K562 (cell line): Measurements from ENCODE around the gene FIZ1. TPM values are rescaled to one million over a fixed set of nuclear protein-coding genes. Genes with fewer than 3 reads are reported as not detected.

Experiments used
- ATAC-seq: fragments of 200-7000 bp; cut with Tn5 transposase; 3 replicates; pipeline ENCODE4 v1.9.1; 2020; ENCODE audit warnings: moderate library complexity
- BruUV-seq: library from RNA; stranded (reverse); fragments of 400-500 nt; replicated peaks from 2 replicates; lab custom pipeline; 2021; lab: Mats Ljungman, UMichigan
- CTCF ChIA-PET: fragments of 300-600 bp; formaldehyde crosslinking; extraction: SDS; loops from one replicate; lab custom pipeline; 2021; ENCODE audit warnings: low intra/inter-chr PET ratio; lab: Yijun Ruan, JAX
- POLR2A ChIA-PET: fragments of 300-600, 350-650 bp; sonication (Branson Sonifier 250); formaldehyde crosslinking; extraction: SDS; loops from one replicate; lab custom pipeline; 2021; ENCODE audit warnings: antibody characterized with exemption, inconsistent platforms; lab: Yijun Ruan, JAX
- DNase-seq, 4 experiments: peaks; one replicate each; pipeline versions ENCODE4 v3.0.0 to v3.0.0-alpha.2; 2011 to 2018; ENCODE audit warnings: low spot score in 3 of 4, mixed read lengths in 3 of 4; ENCODE audit errors: extremely low read depth in 1 of 4
- FAIRE-seq: peaks from 2 replicates; lab custom pipeline; 2011; peaks lifted over from hg19 to GRCh38; lab: Jason Lieb, UNC
- H2AFZ ChIP-seq: 2 replicates; pipeline ENCODE4 v1.6.0; 2011; ENCODE audit warnings: low read depth, low read length, control low read depth, inconsistent platforms
- H3K27ac ChIP-seq: fragments of 200-600 bp; 3 replicates; pipeline ENCODE4 v1.8.0; 2011; ENCODE audit warnings: low read depth, mild to moderate bottlenecking, control low read depth, inconsistent platforms, low read length, moderate library complexity, mixed read lengths; ENCODE audit errors: extremely low read depth
- H3K27me3 ChIP-seq, 2 experiments: fragments of 300-600 bp in 1 of 2; 2 replicates in 1 of 2; 3 replicates in 1 of 2; pipeline versions ENCODE4 v1.6.0 to v1.8.0; 2011; ENCODE audit warnings: inconsistent platforms in 2 of 2, low read length in 2 of 2, mild to moderate bottlenecking in 1 of 2, mixed read lengths in 1 of 2, moderate library complexity in 1 of 2; ENCODE audit not compliant: control insufficient read depth in 2 of 2, insufficient read depth in 2 of 2
- H3K36me3 ChIP-seq: fragments of 300-600 bp; 3 replicates; pipeline ENCODE4 v1.8.0; 2011; ENCODE audit warnings: mild to moderate bottlenecking, low read length, inconsistent platforms; ENCODE audit not compliant: control insufficient read depth, insufficient read depth
- H3K4me1 ChIP-seq, 2 experiments: fragments of 200-600 bp in 1 of 2; replicated peaks in 1 of 2; 2 replicates in 1 of 2; 3 replicates in 1 of 2; pipeline versions ENCODE4 v1.5.1 to v1.8.0; 2011; ENCODE audit warnings: inconsistent platforms in 2 of 2, low read length in 2 of 2, mild to moderate bottlenecking in 1 of 2, mixed read lengths in 1 of 2, moderate library complexity in 1 of 2; ENCODE audit not compliant: control insufficient read depth in 2 of 2, insufficient read depth in 2 of 2
- H3K4me2 ChIP-seq: 2 replicates; pipeline ENCODE4 v1.6.1; 2011; ENCODE audit warnings: low read length, control low read depth, inconsistent platforms, mixed read lengths; ENCODE audit not compliant: insufficient read depth
- H3K4me3 ChIP-seq: fragments of 200-600 bp; sonication (generic), shearing (Covaris generic); 2 replicates; pipeline ENCODE4 v1.5.1; 2016; ENCODE audit warnings: control low read depth, inconsistent platforms
- H3K79me2 ChIP-seq: fragments of 200-600 bp; 3 replicates; pipeline ENCODE4 v1.8.0; 2011; ENCODE audit warnings: low read length, inconsistent platforms; ENCODE audit not compliant: control insufficient read depth, insufficient read depth
- H3K9ac ChIP-seq, 2 experiments: 2 replicates each; pipeline versions ENCODE4 v1.6.0 to v1.6.1; 2011; ENCODE audit warnings: low read depth in 2 of 2, low read length in 2 of 2, control low read depth in 1 of 2, inconsistent platforms in 1 of 2, mild to moderate bottlenecking in 1 of 2, mixed read lengths in 1 of 2; ENCODE audit not compliant: insufficient read depth in 1 of 2
- H3K9me1 ChIP-seq: one replicate; pipeline ENCODE4 v1.6.0; 2011; ENCODE audit warnings: inconsistent platforms, mild to moderate bottlenecking, low read length, moderate library complexity; ENCODE audit not compliant: control insufficient read depth, insufficient read depth
- H3K9me3 ChIP-seq: replicated peaks from 2 replicates; pipeline ENCODE4 v1.5.1; 2011; ENCODE audit warnings: low read depth, low read length, inconsistent platforms; ENCODE audit not compliant: control insufficient read depth, insufficient read depth
- H4K20me1 ChIP-seq: replicated peaks from 2 replicates; pipeline ENCODE4 v1.6.1; 2011; ENCODE audit warnings: low read length, inconsistent platforms, mixed read lengths; ENCODE audit not compliant: control insufficient read depth, insufficient read depth
- BDP1 ChIP-seq: IDR thresholded peaks from 3 replicates; pipeline ENCODE4 v1.6.1; 2011; ENCODE audit not compliant: insufficient read length, insufficient read depth
- GABPA ChIP-seq: fragments of 200-800 bp; sonication (Bioruptor generic); conservative IDR thresholded peaks from 2 replicates; pipeline ENCODE4 v1.6.1; 2016; ENCODE audit warnings: low read depth, missing genetic modification characterization, missing compliant biosample characterization
- HDAC3 ChIP-seq: fragments of 450-650 bp; IDR thresholded peaks from 2 replicates; pipeline ENCODE4 v1.6.1; 2018; ENCODE audit warnings: borderline replicate concordance, mild to moderate bottlenecking, moderate library complexity; ENCODE audit not compliant: partially characterized antibody
- LCOR ChIP-seq: sonication (generic); formaldehyde crosslinking; IDR thresholded peaks from 2 replicates; pipeline ENCODE4 v1.8.0; 2022; ENCODE audit warnings: mild to moderate bottlenecking, missing genetic modification reagents
- SMAD3 ChIP-seq: fragments of 450-650 bp; formaldehyde crosslinking; conservative IDR thresholded peaks from 2 replicates; pipeline ENCODE4 v1.4.0; 2020; ENCODE audit warnings: mild to moderate bottlenecking
- SNRNP70 ChIP-seq: fragments of 200-400 bp; formaldehyde crosslinking; optimal IDR thresholded peaks from 2 replicates; pipeline ENCODE3; 2017; ENCODE audit warnings: low read depth, low read length
- TCFL5 ChIP-seq: fragments of 250-450 bp; sonication (Bioruptor Pico); conservative IDR thresholded peaks from 2 replicates; pipeline ENCODE4 v1.6.1; 2021; ENCODE audit warnings: mild to moderate bottlenecking, moderate library complexity, matching md5 sums
- ZNF384 ChIP-seq: IDR thresholded peaks from 2 replicates; pipeline ENCODE4 v1.6.1; 2012; ENCODE audit warnings: low read depth, low read length, improper control_type of control experiment
- WGBS: fragments of 100-300 bp; shearing (Covaris generic); methylation state at CpG from one replicate; pipeline ENCODE4 v1.1.6; 2016; ENCODE audit warnings: low coverage, mixed read lengths; ENCODE audit not compliant: insufficient coverage; ENCODE audit errors: missing lambda C conversion rate; 5-methylcytosine and 5-hydroxymethylcytosine counted together
- in situ Hi-C: fragments of 300-500 bp; cut with MboI; formaldehyde crosslinking; loops from 4 replicates; pipeline ENCODE4 v1.15.0; 2018; ENCODE audit warnings: inconsistent platforms, mixed read lengths
- intact Hi-C: fragments of 100-400 bp; cut with micrococcal nuclease; formaldehyde crosslinking; loops from 2 replicates; pipeline ENCODE4 v1.14.2; 2022
- polyA plus RNA-seq, 8 experiments: library from polyadenylated mRNA; depleted of rRNA in 4 of 8; stranded (reverse) in 5 of 8; unstranded in 3 of 8; fragments of >200 nt; fragmentation: Nextera tagmentation in 2 of 8; fragmentation: Illumina TruSeq in 1 of 8; extraction: Ambion mirVana in 2 of 8; extraction: Trizol in 1 of 8; gene quantifications; 2 replicates each; pipeline versions ENCODE4 v1.2.1 to v1.2.3, GENCODE V29; 2011 to 2014; ENCODE audit warnings: inconsistent platforms in 1 of 8, missing spikeins in 1 of 8
- total RNA-seq, 7 experiments: library from RNA; depleted of rRNA in 6 of 7; stranded (reverse); fragments of >200 nt in 6 of 7; fragmentation: Illumina TruSeq in 2 of 7; extraction: Trizol in 2 of 7; gene quantifications; 2 replicates each; pipeline versions ENCODE4 v1.2.1 to v1.2.3, GENCODE V29; 2011 to 2021; ENCODE audit warnings: low replicate concordance in 1 of 7
- TF ChIP-seq, protein P1 (sequence below): fragments of 250-450 bp; sonication (Bioruptor Pico); IDR thresholded peaks from 2 replicates; pipeline ENCODE4 v1.4.0; 2020; ENCODE audit warnings: mild to moderate bottlenecking, moderate library complexity
- TF ChIP-seq, protein P2 (sequence below): sonication (generic); formaldehyde crosslinking; IDR thresholded peaks from 2 replicates; pipeline ENCODE4 v1.8.0; 2022; ENCODE audit warnings: mild to moderate bottlenecking, missing genetic modification reagents, borderline replicate concordance
- TF ChIP-seq, protein P3 (sequence below): fragments of 250-450 bp; sonication (Bioruptor Pico); IDR thresholded peaks from 2 replicates; pipeline ENCODE4 v1.5.0; 2020; ENCODE audit warnings: mild to moderate bottlenecking, borderline replicate concordance
- TF ChIP-seq, protein P4 (sequence below): sonication (generic); formaldehyde crosslinking; IDR thresholded peaks from 2 replicates; pipeline ENCODE4 v1.8.1; 2023; ENCODE audit warnings: mild to moderate bottlenecking, missing genetic modification reagents

Gene FIZ1
- total and polyA plus RNA-seq, 9 of the 15 experiments (the other 6 are each of a cell fraction or from before 2014, with no cell fraction given) = 0.79 to 17.5 (median 5.5) TPM

DNA sequence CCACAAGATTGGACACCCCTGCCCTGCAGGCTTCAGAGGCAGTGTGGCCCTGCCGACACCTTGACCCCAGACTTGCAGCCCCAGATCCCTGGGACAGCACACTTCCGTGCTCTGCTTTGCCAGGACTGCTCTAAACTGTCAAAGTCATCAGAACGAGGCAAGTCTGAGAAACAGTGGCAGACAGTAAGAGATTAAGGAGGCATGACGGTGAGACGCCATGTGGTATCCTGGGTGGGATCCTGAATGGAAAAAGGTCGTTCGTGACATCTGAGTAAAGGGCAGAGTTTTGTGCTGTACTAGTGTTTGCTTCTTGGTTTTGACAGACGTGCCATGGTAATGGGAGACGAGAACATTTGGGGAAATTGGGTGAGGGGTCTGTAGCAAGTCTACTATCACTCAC is 32.5 kb downstream of the FIZ1 start:
- Histone ChIP-seq H3K9me1 (no peaks in the 10 kb centered on the region), H3K9me3 (no peaks in the 10 kb centered on the region), H3K4me1 (peaks cover 0 to 7% of the 10 kb centered on the region in 2 experiments; a peak in 2 of 5 replicates), H3K4me3 (no peak overlapping the region), H3K4me2 (no peak overlapping the region), H3K9ac (peak overlapping the region in 1 of 2 experiments; percentile 70; a peak in 2 of 4 replicates), H4K20me1 (no peaks in the 10 kb centered on the region), H3K27ac (no peak overlapping the region), H3K79me2 (no peaks in the 10 kb centered on the region), H3K27me3 (no peaks in the 10 kb centered on the region; a peak in 2 of 5 replicates), H3K36me3 (no peaks in the 10 kb centered on the region), H2AFZ (no peak overlapping the region)
- in situ Hi-C loops (no loop called here), intact Hi-C loops (no loop called here)
- peak in 1 of 4 experiments; percentile 3 for DNase-seq
- CTCF ChIA-PET = no interaction called here
- 5% methylated on average over 9 of the region's 9 CpGs for WGBS
- no peak for ATAC-seq
- no peak for FAIRE-seq
- no TSS peak for BruUV-seq
- POLR2A ChIA-PET = interaction anchor here (0.5 kb wide), 1 partner anchor 366 kb away, joined by 3 read pairs; no protein-coding TSS in a partner anchor
- no peak for TF ChIP-seq SMAD3 (CRISPR knock-in tag)
- TF ChIP-seq, protein P1, sequence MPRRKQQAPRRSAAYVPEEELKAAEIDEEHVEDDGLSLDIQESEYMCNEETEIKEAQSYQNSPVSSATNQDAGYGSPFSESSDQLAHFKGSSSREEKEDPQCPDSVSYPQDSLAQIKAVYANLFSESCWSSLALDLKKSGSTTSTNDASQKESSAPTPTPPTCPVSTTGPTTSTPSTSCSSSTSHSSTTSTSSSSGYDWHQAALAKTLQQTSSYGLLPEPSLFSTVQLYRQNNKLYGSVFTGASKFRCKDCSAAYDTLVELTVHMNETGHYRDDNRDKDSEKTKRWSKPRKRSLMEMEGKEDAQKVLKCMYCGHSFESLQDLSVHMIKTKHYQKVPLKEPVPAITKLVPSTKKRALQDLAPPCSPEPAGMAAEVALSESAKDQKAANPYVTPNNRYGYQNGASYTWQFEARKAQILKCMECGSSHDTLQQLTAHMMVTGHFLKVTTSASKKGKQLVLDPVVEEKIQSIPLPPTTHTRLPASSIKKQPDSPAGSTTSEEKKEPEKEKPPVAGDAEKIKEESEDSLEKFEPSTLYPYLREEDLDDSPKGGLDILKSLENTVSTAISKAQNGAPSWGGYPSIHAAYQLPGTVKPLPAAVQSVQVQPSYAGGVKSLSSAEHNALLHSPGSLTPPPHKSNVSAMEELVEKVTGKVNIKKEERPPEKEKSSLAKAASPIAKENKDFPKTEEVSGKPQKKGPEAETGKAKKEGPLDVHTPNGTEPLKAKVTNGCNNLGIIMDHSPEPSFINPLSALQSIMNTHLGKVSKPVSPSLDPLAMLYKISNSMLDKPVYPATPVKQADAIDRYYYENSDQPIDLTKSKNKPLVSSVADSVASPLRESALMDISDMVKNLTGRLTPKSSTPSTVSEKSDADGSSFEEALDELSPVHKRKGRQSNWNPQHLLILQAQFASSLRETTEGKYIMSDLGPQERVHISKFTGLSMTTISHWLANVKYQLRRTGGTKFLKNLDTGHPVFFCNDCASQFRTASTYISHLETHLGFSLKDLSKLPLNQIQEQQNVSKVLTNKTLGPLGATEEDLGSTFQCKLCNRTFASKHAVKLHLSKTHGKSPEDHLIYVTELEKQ (CRISPR knock-in tag) = no peak
- TF ChIP-seq, protein P2, sequence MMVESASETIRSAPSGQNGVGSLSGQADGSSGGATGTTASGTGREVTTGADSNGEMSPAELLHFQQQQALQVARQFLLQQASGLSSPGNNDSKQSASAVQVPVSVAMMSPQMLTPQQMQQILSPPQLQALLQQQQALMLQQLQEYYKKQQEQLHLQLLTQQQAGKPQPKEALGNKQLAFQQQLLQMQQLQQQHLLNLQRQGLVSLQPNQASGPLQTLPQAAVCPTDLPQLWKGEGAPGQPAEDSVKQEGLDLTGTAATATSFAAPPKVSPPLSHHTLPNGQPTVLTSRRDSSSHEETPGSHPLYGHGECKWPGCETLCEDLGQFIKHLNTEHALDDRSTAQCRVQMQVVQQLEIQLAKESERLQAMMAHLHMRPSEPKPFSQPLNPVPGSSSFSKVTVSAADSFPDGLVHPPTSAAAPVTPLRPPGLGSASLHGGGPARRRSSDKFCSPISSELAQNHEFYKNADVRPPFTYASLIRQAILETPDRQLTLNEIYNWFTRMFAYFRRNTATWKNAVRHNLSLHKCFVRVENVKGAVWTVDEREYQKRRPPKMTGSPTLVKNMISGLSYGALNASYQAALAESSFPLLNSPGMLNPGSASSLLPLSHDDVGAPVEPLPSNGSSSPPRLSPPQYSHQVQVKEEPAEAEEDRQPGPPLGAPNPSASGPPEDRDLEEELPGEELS (CRISPR knock-in tag) = no peak
- TF ChIP-seq SNRNP70 = no peak
- TF ChIP-seq, protein P3, sequence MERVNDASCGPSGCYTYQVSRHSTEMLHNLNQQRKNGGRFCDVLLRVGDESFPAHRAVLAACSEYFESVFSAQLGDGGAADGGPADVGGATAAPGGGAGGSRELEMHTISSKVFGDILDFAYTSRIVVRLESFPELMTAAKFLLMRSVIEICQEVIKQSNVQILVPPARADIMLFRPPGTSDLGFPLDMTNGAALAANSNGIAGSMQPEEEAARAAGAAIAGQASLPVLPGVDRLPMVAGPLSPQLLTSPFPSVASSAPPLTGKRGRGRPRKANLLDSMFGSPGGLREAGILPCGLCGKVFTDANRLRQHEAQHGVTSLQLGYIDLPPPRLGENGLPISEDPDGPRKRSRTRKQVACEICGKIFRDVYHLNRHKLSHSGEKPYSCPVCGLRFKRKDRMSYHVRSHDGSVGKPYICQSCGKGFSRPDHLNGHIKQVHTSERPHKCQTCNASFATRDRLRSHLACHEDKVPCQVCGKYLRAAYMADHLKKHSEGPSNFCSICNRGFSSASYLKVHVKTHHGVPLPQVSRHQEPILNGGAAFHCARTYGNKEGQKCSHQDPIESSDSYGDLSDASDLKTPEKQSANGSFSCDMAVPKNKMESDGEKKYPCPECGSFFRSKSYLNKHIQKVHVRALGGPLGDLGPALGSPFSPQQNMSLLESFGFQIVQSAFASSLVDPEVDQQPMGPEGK (CRISPR knock-in tag) = no peak
- TF ChIP-seq TCFL5 = no peak
- no peak for TF ChIP-seq GABPA (tag)
- TF ChIP-seq HDAC3 = no peak
- no peak for TF ChIP-seq BDP1
- TF ChIP-seq, protein P4, sequence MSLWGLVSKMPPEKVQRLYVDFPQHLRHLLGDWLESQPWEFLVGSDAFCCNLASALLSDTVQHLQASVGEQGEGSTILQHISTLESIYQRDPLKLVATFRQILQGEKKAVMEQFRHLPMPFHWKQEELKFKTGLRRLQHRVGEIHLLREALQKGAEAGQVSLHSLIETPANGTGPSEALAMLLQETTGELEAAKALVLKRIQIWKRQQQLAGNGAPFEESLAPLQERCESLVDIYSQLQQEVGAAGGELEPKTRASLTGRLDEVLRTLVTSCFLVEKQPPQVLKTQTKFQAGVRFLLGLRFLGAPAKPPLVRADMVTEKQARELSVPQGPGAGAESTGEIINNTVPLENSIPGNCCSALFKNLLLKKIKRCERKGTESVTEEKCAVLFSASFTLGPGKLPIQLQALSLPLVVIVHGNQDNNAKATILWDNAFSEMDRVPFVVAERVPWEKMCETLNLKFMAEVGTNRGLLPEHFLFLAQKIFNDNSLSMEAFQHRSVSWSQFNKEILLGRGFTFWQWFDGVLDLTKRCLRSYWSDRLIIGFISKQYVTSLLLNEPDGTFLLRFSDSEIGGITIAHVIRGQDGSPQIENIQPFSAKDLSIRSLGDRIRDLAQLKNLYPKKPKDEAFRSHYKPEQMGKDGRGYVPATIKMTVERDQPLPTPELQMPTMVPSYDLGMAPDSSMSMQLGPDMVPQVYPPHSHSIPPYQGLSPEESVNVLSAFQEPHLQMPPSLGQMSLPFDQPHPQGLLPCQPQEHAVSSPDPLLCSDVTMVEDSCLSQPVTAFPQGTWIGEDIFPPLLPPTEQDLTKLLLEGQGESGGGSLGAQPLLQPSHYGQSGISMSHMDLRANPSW = no peak
- TF ChIP-seq ZNF384 = no peak
- TF ChIP-seq LCOR (CRISPR knock-in tag) = no peak
